ENCODE results near the gene CRACR2A.

DNA sequence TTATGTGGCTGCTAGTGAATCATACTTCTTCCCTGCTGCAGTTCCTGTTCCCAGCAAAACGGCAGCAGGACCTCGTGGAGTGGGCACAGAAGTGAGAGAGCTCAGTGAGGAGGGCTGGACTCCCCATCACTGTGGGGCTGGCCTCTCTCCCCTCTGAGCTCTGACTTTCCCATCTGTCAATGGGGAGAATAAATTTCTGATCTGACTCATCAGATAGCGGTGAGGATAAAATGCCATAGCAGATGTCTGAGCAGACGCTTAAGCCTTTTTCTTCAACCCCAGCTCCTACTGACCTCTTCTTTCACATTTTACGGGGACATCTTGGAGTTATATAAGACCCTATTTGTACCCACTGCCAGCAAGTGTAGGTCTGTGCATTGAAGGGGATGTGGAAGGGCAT lies 116.6 kb downstream of the CRACR2A start:
- no peak for TF ChIP-seq EZH2phosphoT487 (IDR thresholded peaks at IDR 0.05; ENCODE audit: borderline replicate concordance, low read depth, low read length)
- TF ChIP-seq, protein P1, sequence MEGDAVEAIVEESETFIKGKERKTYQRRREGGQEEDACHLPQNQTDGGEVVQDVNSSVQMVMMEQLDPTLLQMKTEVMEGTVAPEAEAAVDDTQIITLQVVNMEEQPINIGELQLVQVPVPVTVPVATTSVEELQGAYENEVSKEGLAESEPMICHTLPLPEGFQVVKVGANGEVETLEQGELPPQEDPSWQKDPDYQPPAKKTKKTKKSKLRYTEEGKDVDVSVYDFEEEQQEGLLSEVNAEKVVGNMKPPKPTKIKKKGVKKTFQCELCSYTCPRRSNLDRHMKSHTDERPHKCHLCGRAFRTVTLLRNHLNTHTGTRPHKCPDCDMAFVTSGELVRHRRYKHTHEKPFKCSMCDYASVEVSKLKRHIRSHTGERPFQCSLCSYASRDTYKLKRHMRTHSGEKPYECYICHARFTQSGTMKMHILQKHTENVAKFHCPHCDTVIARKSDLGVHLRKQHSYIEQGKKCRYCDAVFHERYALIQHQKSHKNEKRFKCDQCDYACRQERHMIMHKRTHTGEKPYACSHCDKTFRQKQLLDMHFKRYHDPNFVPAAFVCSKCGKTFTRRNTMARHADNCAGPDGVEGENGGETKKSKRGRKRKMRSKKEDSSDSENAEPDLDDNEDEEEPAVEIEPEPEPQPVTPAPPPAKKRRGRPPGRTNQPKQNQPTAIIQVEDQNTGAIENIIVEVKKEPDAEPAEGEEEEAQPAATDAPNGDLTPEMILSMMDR (conservative IDR thresholded peaks at IDR 0.05; ENCODE audit: low read length): no peak
